Measurements from ENCODE around the gene USP17L30. TPM values are rescaled to one million over a fixed set of nuclear protein-coding genes. Genes with fewer than 3 reads are reported as not detected.
A peak's percentile ranks its signal among the peaks of the same experiment; 100 is the strongest.
"Not testable (repeated sequence)": the region's sequence is repeated elsewhere in the genome, so short reads cannot be mapped to it uniquely, and the experiment has no call there.

USP17L30 gene, protein sequence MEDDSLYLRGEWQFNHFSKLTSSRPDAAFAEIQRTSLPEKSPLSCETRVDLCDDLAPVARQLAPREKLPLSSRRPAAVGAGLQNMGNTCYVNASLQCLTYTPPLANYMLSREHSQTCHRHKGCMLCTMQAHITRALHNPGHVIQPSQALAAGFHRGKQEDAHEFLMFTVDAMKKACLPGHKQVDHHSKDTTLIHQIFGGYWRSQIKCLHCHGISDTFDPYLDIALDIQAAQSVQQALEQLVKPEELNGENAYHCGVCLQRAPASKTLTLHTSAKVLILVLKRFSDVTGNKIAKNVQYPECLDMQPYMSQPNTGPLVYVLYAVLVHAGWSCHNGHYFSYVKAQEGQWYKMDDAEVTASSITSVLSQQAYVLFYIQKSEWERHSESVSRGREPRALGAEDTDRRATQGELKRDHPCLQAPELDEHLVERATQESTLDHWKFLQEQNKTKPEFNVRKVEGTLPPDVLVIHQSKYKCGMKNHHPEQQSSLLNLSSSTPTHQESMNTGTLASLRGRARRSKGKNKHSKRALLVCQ
- total RNA-seq (not detected), total RNA-seq (0 reads per million in 2 donors)

DNA sequence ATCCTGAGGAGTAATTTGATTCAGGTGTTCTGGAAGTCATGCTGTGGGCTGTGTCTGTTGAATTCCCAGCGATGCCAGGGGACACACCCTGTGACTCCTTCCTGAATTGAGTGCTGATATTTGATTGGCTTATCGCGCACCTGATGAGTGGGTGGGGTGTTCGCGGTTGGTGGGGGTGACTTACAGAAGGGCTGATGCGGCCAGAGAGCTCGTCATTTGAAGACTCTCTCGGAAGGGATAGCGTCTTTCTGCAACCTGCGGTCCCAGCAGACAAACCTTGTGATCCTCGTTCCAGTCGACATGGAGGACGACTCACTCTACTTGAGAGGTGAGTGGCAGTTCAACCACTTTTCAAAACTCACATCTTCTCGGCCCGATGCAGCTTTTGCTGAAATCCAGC is at the start of gene USP17L30:
TSS of gene USP17L30 (plus strand) at position 301 of the 400 bp plus-strand sequence. CDS start at position 301, 0 bp downstream.
- not testable (repeated sequence) for H3K4me3 Mint-ChIP-seq, H3K27me3 Mint-ChIP-seq

DNA sequence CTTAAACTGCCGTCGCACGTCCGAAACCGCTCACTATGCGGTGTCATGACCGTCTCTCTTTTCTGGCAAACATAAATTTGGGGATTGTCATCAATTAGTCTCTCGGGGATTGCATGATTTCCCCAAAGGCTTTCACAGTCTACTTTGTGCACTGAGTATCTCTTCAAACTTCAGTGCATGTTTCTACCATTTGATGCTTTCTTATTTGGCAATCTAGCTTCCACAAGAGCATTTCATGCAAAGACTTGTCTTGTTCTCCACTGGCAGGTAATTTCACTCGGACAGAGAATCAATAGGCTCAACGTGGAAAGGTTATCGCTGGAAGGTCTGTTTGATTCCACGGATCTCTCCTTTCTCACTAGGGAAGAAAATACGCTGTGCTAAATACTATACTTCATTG is 38.7 kb upstream of the USP17L30 start:
- not testable (repeated sequence) for DNase-seq; H3K4me3 Mint-ChIP-seq; H3K27ac Mint-ChIP-seq; H3K4me1 Mint-ChIP-seq; ATAC-seq; H3K36me3 Mint-ChIP-seq (ENCODE audit: low read depth); H3K27me3 Mint-ChIP-seq; H3K9me3 ChIP-seq (ENCODE audit: control insufficient read depth, low read length, poor library complexity, severe bottlenecking)

More for the DNA sequence above, at the start of gene USP17L30:
- not testable (repeated sequence) for H3K36me3 Mint-ChIP-seq (ENCODE audit: low read depth); H3K27ac Mint-ChIP-seq; DNase-seq; ATAC-seq; H3K9me3 ChIP-seq (ENCODE audit: control insufficient read depth, low read length, poor library complexity, severe bottlenecking); H3K4me1 Mint-ChIP-seq

DNA sequence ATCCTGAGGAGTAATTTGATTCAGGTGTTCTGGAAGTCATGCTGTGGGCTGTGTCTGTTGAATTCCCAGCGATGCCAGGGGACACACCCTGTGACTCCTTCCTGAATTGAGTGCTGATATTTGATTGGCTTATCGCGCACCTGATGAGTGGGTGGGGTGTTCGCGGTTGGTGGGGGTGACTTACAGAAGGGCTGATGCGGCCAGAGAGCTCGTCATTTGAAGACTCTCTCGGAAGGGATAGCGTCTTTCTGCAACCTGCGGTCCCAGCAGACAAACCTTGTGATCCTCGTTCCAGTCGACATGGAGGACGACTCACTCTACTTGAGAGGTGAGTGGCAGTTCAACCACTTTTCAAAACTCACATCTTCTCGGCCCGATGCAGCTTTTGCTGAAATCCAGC is 38.1 kb upstream of the USP17L30 start, which contains the start of gene USP17L24:
TSS of gene USP17L24 (plus strand) at position 301 of the 400 bp plus-strand sequence. CDS start at position 301, 0 bp downstream.
- DNase-seq; H3K36me3 Mint-ChIP-seq (ENCODE audit: low read depth): not testable (repeated sequence)

DNA sequence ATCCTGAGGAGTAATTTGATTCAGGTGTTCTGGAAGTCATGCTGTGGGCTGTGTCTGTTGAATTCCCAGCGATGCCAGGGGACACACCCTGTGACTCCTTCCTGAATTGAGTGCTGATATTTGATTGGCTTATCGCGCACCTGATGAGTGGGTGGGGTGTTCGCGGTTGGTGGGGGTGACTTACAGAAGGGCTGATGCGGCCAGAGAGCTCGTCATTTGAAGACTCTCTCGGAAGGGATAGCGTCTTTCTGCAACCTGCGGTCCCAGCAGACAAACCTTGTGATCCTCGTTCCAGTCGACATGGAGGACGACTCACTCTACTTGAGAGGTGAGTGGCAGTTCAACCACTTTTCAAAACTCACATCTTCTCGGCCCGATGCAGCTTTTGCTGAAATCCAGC is 33.3 kb upstream of the USP17L30 start, which contains the start of gene USP17L25:
TSS of gene USP17L25 (plus strand) at position 301 of the 400 bp plus-strand sequence. CDS start at position 301, 0 bp downstream.
- not testable (repeated sequence) for H3K9me3 ChIP-seq (ENCODE audit: control insufficient read depth, low read length, poor library complexity, severe bottlenecking); DNase-seq; H3K36me3 Mint-ChIP-seq (ENCODE audit: low read depth); H3K27ac Mint-ChIP-seq; H3K27me3 Mint-ChIP-seq; H3K4me1 Mint-ChIP-seq; H3K4me3 Mint-ChIP-seq; ATAC-seq

More for the DNA sequence above, 38.1 kb upstream of the USP17L30 start, which contains the start of gene USP17L24:
- ATAC-seq; H3K9me3 ChIP-seq (ENCODE audit: control insufficient read depth, low read length, poor library complexity, severe bottlenecking); H3K4me1 Mint-ChIP-seq; H3K27ac Mint-ChIP-seq; H3K27me3 Mint-ChIP-seq; H3K4me3 Mint-ChIP-seq: not testable (repeated sequence)

DNA sequence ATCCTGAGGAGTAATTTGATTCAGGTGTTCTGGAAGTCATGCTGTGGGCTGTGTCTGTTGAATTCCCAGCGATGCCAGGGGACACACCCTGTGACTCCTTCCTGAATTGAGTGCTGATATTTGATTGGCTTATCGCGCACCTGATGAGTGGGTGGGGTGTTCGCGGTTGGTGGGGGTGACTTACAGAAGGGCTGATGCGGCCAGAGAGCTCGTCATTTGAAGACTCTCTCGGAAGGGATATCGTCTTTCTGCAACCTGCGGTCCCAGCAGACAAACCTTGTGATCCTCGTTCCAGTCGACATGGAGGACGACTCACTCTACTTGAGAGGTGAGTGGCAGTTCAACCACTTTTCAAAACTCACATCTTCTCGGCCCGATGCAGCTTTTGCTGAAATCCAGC is 28.6 kb upstream of the USP17L30 start, which contains the start of gene USP17L26:
TSS of gene USP17L26 (plus strand) at position 301 of the 400 bp plus-strand sequence. CDS start at position 301, 0 bp downstream.
- H3K9me3 ChIP-seq (ENCODE audit: control insufficient read depth, low read length, poor library complexity, severe bottlenecking); ATAC-seq; H3K27me3 Mint-ChIP-seq; H3K36me3 Mint-ChIP-seq (ENCODE audit: low read depth); H3K4me1 Mint-ChIP-seq; H3K27ac Mint-ChIP-seq; DNase-seq; H3K4me3 Mint-ChIP-seq: not testable (repeated sequence)

DNA sequence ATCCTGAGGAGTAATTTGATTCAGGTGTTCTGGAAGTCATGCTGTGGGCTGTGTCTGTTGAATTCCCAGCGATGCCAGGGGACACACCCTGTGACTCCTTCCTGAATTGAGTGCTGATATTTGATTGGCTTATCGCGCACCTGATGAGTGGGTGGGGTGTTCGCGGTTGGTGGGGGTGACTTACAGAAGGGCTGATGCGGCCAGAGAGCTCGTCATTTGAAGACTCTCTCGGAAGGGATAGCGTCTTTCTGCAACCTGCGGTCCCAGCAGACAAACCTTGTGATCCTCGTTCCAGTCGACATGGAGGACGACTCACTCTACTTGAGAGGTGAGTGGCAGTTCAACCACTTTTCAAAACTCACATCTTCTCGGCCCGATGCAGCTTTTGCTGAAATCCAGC is 23.8 kb upstream of the USP17L30 start, which contains the start of gene USP17L5:
TSS of gene USP17L5 (plus strand) at position 301 of the 400 bp plus-strand sequence. CDS start at position 301, 0 bp downstream.
- not testable (repeated sequence) for H3K4me3 Mint-ChIP-seq; DNase-seq; H3K36me3 Mint-ChIP-seq (ENCODE audit: low read depth); H3K27me3 Mint-ChIP-seq; H3K27ac Mint-ChIP-seq; ATAC-seq; H3K9me3 ChIP-seq (ENCODE audit: control insufficient read depth, low read length, poor library complexity, severe bottlenecking); H3K4me1 Mint-ChIP-seq

DNA sequence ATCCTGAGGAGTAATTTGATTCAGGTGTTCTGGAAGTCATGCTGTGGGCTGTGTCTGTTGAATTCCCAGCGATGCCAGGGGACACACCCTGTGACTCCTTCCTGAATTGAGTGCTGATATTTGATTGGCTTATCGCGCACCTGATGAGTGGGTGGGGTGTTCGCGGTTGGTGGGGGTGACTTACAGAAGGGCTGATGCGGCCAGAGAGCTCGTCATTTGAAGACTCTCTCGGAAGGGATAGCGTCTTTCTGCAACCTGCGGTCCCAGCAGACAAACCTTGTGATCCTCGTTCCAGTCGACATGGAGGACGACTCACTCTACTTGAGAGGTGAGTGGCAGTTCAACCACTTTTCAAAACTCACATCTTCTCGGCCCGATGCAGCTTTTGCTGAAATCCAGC is 19.1 kb upstream of the USP17L30 start, which contains the start of gene USP17L27:
TSS of gene USP17L27 (plus strand) at position 301 of the 400 bp plus-strand sequence. CDS start at position 301, 0 bp downstream.
- H3K36me3 Mint-ChIP-seq (ENCODE audit: low read depth); H3K27ac Mint-ChIP-seq; H3K4me3 Mint-ChIP-seq: not testable (repeated sequence)

DNA sequence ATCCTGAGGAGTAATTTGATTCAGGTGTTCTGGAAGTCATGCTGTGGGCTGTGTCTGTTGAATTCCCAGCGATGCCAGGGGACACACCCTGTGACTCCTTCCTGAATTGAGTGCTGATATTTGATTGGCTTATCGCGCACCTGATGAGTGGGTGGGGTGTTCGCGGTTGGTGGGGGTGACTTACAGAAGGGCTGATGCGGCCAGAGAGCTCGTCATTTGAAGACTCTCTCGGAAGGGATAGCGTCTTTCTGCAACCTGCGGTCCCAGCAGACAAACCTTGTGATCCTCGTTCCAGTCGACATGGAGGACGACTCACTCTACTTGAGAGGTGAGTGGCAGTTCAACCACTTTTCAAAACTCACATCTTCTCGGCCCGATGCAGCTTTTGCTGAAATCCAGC is 14.3 kb upstream of the USP17L30 start, which contains the start of gene USP17L28:
TSS of gene USP17L28 (plus strand) at position 301 of the 400 bp plus-strand sequence. CDS start at position 301, 0 bp downstream.
- not testable (repeated sequence) for H3K27ac Mint-ChIP-seq; H3K27me3 Mint-ChIP-seq; H3K4me1 Mint-ChIP-seq; H3K4me3 Mint-ChIP-seq; H3K9me3 ChIP-seq (ENCODE audit: control insufficient read depth, low read length, poor library complexity, severe bottlenecking); DNase-seq; ATAC-seq; H3K36me3 Mint-ChIP-seq (ENCODE audit: low read depth)

More for the DNA sequence above, 19.1 kb upstream of the USP17L30 start, which contains the start of gene USP17L27:
- DNase-seq; H3K27me3 Mint-ChIP-seq; H3K4me1 Mint-ChIP-seq; H3K9me3 ChIP-seq (ENCODE audit: control insufficient read depth, low read length, poor library complexity, severe bottlenecking); ATAC-seq: not testable (repeated sequence)

DNA sequence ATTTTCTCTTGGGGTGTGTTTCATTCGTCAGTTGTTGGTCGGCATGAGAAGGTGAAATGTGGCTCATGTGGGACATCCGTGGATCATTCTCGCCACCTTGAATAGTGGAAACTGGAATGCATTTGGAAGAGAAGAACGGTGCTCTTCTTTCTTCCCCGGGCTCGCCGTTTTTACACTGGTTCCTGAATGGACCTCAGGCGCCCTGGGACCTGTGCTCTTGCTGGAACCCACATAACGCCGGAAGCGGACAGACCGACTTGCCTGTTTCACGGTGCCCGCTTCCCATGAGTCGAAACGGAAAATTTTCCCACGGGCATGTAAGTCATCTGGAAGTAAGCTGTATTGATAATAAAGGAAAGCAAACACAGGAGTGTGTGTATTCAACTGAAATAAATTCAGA is 12.1 kb upstream of the USP17L30 start:
- not testable (repeated sequence) for ATAC-seq; H3K4me1 Mint-ChIP-seq; H3K36me3 Mint-ChIP-seq (ENCODE audit: low read depth); H3K4me3 Mint-ChIP-seq; H3K9me3 ChIP-seq (ENCODE audit: control insufficient read depth, low read length, poor library complexity, severe bottlenecking); DNase-seq; H3K27ac Mint-ChIP-seq; H3K27me3 Mint-ChIP-seq

DNA sequence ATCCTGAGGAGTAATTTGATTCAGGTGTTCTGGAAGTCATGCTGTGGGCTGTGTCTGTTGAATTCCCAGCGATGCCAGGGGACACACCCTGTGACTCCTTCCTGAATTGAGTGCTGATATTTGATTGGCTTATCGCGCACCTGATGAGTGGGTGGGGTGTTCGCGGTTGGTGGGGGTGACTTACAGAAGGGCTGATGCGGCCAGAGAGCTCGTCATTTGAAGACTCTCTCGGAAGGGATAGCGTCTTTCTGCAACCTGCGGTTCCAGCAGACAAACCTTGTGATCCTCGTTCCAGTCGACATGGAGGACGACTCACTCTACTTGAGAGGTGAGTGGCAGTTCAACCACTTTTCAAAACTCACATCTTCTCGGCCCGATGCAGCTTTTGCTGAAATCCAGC is 9.6 kb upstream of the USP17L30 start, which contains the start of gene USP17L29:
TSS of gene USP17L29 (plus strand) at position 301 of the 400 bp plus-strand sequence. CDS start at position 301, 0 bp downstream.
- ATAC-seq; H3K9me3 ChIP-seq (ENCODE audit: control insufficient read depth, low read length, poor library complexity, severe bottlenecking); DNase-seq; H3K36me3 Mint-ChIP-seq (ENCODE audit: low read depth); H3K27me3 Mint-ChIP-seq; H3K27ac Mint-ChIP-seq; H3K4me3 Mint-ChIP-seq; H3K4me1 Mint-ChIP-seq: not testable (repeated sequence)

DNA sequence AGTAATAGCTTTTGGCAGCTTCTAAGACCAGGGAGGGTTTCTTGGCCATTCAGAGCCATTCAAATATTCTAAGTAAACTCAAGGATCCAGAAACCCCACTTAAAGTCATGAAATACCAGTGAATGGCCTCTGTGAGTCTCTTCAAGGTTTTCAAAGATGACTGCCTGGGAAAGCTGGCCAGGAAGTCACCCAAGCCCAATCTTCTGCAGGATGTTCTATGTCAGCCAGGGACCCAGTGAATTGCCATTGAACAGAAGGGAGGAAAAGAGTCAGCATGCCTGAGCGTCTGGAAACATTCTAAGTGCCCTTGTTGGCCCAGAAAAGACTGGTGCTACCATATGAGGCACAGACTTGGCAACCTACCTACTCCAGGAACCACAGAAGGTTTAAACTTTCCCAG is 17.0 kb downstream of the USP17L30 start:
- H3K27ac Mint-ChIP-seq; H3K9me3 ChIP-seq (ENCODE audit: control insufficient read depth, low read length, poor library complexity, severe bottlenecking); H3K27me3 Mint-ChIP-seq; H3K36me3 Mint-ChIP-seq (ENCODE audit: low read depth); ATAC-seq; H3K4me3 Mint-ChIP-seq; DNase-seq; H3K4me1 Mint-ChIP-seq: not testable (repeated sequence)

DNA sequence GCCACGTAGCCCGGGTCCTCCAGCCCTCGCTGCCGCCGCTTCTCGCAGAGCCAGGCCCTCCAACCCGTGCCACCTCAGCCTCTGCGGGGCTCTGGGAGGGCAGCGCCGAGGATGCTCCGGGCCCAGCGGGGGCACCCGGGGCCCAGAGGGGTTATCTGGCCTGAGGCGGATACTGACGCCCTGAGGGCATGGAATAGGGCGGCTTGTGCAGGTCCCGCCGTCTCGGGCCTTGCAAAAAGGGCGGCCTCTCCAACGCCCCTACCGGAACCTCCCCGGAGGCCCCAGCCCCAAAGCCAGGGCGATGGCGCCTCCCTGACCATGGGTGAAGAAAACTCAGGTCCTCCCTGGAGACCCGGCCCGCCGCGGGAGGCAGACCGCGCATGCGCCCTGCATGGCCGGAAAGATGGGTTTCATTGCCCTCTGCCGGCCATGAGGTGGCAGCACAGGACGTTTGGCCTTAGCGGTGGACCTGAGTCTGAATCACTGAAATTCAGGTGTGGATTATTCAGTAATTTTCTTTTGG is 18.1 kb downstream of the USP17L30 start:
- Mint-ChIP-seq H3K27me3 (peaks cover 13% of the 10 kb centered on the region), H3K4me3 (peak overlapping the region; percentile 65)
- not testable (repeated sequence) for H3K9me3 ChIP-seq (ENCODE audit: control insufficient read depth, low read length, poor library complexity, severe bottlenecking); H3K4me1 Mint-ChIP-seq; H3K36me3 Mint-ChIP-seq (ENCODE audit: low read depth); H3K27ac Mint-ChIP-seq; ATAC-seq
- peak; percentile 15 to 37 (median 37) for DNase-seq

DNA sequence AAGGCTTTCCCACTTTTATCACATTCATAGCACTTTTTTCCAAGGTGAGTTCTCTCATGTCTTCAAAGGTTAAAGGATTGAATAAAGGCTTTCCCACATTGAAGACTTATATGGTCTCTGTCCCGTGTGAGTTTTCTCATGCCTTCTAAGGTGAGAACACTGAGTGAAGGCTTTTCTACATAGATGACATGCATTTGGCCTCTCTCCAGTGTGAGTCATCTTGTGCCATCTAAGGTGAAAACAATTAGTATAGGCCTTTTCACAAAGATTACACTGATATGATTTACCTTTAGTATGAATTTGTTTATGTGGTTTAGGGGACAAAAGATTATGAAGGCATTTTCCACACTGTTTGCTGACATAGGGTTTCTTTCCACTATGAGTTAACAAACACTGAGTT is 21.2 kb downstream of the USP17L30 start:
- Mint-ChIP-seq H3K4me1 (peaks cover 2% of the 10 kb centered on the region), H3K27ac (no peak overlapping the region), H3K27me3 (peaks cover 13% of the 10 kb centered on the region), H3K36me3 (ENCODE audit: low read depth) (no peaks in the 10 kb centered on the region), H3K4me3 (no peak overlapping the region)
- H3K9me3 ChIP-seq (ENCODE audit: control insufficient read depth, low read length, poor library complexity, severe bottlenecking) = no peaks in the 10 kb centered on the region
- no peak for DNase-seq
- no peak for ATAC-seq
